ENCODE measurements around the gene SNX25.

The SNX25 gene

GRCh38 chr4:185395956-185396723 is 186.7 kb downstream of the SNX25 start:
- in situ Hi-C loops (cut with HindIII; ENCODE audit: low sequenced_read_pairs): loop anchor here (5.0 kb wide), 2 partner anchors 76 to 89 kb away; partner anchors contain the start of gene CCDC110

- in situ Hi-C loops (cut with HindIII; ENCODE audit: low sequenced_read_pairs): loop anchor here (5.0 kb wide), 2 partner anchors 75 to 90 kb away; partner anchors contain the start of gene CCDC110
Measured at GRCh38 chr4:185396724-185397385, 187.5 kb downstream of the SNX25 start, which contains the start of gene ANKRD37. Gene ANKRD37, plus strand, starts transcription at chr4:185396841. Its CDS starts 83 bp downstream, at chr4:185396924.

- in situ Hi-C loops (cut with HindIII; ENCODE audit: low sequenced_read_pairs): loop anchor here (5.0 kb wide), 2 partner anchors 74 to 91 kb away; partner anchors contain the start of gene CCDC110
Measured at GRCh38 chr4:185398618-185399017, 189.2 kb downstream of the SNX25 start.

GRCh38 chr4:185399466-185399865 is 190.1 kb downstream of the SNX25 start:
- in situ Hi-C loops (cut with HindIII; ENCODE audit: low sequenced_read_pairs): loop anchor here (5.0 kb wide), 2 partner anchors 73 to 92 kb away; partner anchors contain the start of gene CCDC110

- in situ Hi-C loops (cut with HindIII; ENCODE audit: low sequenced_read_pairs): no loop called here
Measured at GRCh38 chr4:185404031-185404430, 194.6 kb downstream of the SNX25 start.

GRCh38 chr4:185405296-185405999 is 196.1 kb downstream of the SNX25 start:
- in situ Hi-C loops (cut with HindIII; ENCODE audit: low sequenced_read_pairs): no loop called here

GRCh38 chr4:185408432-185408831 is 199.0 kb downstream of the SNX25 start:
- in situ Hi-C loops (cut with HindIII; ENCODE audit: low sequenced_read_pairs): no loop called here

- in situ Hi-C loops (cut with HindIII; ENCODE audit: low sequenced_read_pairs): no loop called here
Measured at GRCh38 chr4:185411849-185412248, 202.5 kb downstream of the SNX25 start.

- in situ Hi-C loops (cut with HindIII; ENCODE audit: low sequenced_read_pairs): no loop called here
Measured at GRCh38 chr4:185412412-185412811, 203.0 kb downstream of the SNX25 start.

All from endothelial cell of hepatic sinusoid (primary cell).